CD4-positive, alpha-beta T cell treated with Interleukin-15 for 4 hours (primary cell): ENCODE measurements around the gene PHF13.

Source experiments
- DNase-seq: peaks from one replicate; pipeline ENCODE4 v3.0.0-alpha.2; 2020; ENCODE audit warnings: low spot score

The PHF13 gene

DNA sequence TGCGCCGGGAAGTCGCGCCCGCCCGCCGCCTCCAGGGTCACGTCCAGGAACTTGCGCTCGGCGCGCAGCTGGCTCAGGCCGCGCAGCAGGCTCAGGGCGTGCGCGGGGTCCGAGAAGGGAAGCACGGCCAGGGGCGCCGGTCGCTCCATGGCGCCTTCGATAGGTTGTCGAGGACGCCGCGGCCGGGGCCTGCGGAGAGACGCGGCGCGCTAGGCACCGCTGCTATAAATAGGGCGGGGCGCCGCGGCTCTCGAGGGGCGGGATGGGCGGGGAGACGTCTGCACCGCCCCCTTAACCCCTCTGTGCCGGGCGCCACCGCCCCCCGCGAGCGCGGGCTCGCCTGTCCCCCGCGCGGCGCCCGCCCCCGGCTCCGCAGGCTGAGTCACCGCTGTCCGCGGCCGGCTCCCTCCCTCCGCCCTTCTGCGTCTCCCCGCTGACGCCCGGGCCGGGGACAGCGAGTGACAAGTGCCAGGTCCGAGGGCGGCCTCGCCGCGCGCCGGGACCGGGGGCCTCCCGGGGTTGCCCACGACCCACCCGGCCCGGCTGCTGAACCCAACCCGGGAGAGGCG, 10.8 kb upstream of the PHF13 start, which contains the start of gene KLHL21:
Gene KLHL21, minus strand, starts transcription at position 201 of the 569 bp plus-strand sequence. Its CDS starts 52 bp downstream, at position 149.
- peak; percentile 90 for DNase-seq

DNA sequence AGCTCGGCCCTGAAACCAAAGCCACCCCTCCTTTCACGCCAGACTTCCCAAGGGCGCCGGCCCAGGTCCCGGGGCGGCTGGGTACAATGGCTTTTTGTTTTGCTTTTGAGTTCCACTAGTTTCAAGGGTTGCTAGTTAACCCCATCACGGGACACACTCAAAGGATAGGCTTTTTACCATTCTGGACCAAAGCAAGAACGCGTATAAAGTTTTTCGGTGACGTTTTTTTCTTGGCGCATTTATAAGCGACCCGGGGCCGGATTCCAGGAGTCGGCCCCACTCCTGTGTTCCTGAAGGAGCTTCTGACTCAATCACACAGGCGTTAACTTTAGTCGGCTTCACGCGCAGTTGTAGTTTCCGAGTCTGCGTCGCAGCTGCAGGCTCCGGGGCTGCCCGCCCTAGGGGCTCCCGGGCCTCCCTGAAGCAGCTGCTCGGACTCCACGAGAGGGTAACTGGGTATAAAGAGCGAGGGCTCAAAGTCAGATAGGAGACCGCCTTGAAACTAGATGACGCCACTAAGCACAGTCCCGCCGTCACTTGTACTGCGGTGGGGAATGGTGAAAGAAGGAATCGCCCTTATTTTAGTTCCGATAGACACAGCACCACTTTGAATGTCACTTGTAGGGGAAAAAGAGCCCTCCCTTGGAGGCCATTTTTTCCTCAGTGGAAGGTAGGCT, 10.2 kb upstream of the PHF13 start:
- DNase-seq: peak; percentile 53

DNA sequence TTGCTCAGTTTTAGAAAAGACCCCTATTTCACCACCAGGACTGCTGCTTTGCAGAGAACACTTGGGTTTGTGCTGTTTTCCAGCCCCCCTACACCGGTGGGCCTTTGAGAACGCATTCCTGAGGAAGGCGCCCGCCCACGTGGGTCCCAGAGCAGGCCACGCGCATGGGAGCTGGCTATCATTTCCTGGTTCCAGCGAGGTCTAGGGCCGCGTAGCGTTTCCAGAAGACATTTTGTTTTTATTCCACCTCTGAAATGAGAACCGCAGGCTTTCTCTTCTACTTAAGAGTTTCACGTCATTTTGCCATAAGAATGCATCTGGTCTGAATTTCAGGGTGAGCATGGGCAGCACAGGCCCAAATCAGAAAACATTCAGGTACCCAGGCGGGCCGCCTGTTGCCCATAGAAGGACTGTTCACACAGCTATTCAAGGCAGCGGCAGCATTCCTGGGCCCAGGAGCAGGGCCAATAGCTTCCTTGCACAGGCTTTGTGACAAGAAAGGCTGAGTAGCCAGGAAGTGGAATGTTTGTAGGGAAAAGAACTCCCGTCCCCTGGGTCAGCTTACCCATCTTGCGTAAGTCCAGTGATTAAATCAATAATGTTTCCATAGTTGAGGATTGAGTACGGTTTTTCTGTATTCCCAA, 9.5 kb upstream of the PHF13 start:
- DNase-seq: no peak

DNA sequence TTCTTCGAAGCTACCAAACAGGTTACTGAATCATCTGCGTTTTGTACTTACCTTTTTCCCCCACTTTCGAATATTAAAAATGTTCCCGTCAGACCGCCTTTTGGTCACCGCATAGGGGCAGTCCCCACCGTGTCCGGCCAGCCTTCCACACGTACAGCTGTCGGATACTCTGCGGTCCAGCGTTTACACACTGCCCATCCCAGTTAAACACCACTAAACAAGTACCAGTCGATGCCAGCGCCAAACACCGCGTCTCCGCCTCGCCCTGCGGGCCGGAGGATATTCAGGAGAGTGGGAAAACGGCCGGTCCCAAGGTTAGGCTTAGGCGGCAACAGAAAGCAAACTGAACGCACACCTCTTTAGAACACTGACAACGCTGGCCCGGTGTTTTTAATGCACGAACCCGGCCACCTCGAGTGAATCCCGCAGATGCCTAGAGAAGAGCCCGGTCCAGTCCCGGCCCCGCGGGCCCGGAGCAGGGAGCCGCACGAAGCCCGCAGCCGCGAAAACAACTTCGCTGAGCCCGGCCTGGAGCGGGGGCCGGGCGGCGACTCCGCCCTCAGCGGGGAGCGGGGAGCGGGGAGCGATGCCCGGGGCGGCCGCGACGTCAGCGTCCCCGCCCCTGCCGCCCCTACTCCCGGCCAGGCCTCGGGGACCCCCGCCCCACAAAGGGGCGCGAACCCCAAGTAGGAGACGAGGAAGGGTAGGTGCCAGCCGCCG, 730 bp upstream of the PHF13 start:
- DNase-seq: no peak

DNA sequence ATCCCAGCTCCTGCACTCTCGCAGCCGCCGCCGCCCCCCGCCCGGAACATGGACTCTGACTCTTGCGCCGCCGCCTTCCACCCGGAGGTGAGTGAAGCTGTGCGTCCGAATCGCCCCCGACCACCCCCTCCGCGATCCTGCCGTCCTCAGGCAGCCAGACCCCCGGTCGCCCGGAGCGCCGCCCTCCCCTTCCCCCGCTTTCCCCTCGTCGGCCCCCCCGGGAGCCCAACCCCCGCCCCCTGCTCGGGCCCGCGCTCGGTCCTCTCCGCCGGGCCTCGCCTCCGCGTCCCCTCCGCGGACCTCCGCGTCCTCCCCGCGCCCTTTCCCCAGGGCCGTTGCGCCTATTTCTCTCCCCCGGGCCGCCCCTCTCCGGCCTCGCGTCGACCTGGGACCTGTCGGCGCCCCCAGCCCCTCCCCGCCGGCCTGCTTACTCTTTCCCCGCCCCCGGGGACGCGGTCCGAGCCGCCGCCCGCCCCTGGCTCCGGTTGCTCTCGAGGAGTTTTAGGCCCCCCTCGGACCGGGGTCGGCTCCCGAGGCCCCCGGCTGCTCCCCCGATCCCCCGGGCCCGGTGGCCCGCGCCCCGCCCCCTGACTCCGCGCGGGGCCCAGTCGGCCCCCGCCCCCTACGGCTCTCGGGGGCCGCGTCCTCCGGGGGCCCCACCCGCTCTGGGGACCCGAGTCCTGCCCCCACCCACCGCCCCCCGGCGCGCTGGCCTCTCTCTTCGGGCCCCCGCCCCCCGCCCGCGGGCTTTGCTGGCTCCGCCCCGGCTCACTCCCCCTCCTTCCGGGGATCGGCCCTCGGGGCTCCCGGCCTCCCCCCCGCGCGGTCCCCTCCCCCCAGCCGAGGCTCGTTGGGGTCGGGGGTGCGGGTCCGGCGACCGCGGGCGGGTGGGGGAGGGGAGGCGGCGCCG, 743 bp downstream of the PHF13 start:
- peak; percentile 38 for DNase-seq

DNA sequence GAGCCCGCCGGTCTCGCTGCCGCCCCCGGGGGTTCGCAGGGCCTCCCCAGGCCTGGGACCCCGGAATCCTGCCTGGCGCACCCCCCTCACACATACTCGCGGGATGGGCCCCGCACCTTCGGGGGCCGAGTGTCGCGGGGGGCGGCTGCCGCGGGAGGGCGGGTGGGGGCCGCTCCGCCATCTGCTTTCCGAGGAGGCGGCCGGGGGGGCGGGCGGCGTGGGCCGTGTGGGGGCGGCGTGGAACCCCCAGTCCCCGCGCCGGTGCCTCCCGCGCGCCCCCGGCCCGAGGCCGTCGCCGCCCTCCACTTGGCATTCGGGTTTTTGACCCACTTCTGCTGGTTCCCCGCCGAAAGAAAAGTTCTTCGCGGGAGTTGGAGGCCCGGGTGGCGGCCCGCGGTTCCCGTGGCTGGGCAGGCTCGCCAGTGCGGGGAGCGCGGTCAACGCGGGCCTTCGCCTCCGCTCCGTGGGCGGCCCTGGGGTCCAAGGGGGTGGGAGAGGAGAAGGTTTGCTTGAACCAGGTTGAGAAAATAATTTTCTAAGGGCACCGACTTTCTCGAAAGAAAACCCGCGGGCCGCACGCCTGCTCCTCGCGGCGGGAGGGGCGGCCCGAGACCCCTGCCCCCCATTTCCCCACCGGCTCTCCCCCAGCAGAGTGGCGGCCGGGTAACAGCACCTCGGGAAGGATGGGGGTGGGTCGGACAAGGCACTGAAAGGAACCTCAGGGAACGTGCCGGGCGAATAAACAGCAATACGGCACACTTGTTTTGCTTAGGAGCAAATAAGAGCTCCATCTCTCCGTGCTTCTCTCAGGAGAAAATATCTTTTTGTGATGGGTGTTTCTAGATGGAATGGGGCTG, 1.6 kb downstream of the PHF13 start:
- DNase-seq: no peak

DNA sequence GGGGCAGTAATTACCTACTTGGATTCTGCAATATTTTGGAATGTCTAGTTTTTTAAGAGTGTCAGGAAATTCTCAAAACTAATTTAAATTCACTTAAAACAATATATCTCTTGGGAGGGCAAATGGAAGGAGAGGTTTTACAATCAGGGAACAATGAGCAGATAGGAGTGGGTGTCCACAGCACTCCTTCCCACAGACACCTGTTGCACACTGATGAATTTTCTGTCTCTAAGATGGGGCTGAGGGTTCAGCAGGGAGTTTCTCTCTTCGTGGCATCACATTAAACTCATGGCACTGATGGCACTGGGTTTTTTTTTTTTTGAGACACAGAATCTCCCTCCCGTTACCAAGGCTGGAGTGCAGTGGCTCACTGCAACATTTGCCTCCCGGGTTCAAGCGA, 5.5 kb downstream of the PHF13 start:
- no peak for DNase-seq

DNA sequence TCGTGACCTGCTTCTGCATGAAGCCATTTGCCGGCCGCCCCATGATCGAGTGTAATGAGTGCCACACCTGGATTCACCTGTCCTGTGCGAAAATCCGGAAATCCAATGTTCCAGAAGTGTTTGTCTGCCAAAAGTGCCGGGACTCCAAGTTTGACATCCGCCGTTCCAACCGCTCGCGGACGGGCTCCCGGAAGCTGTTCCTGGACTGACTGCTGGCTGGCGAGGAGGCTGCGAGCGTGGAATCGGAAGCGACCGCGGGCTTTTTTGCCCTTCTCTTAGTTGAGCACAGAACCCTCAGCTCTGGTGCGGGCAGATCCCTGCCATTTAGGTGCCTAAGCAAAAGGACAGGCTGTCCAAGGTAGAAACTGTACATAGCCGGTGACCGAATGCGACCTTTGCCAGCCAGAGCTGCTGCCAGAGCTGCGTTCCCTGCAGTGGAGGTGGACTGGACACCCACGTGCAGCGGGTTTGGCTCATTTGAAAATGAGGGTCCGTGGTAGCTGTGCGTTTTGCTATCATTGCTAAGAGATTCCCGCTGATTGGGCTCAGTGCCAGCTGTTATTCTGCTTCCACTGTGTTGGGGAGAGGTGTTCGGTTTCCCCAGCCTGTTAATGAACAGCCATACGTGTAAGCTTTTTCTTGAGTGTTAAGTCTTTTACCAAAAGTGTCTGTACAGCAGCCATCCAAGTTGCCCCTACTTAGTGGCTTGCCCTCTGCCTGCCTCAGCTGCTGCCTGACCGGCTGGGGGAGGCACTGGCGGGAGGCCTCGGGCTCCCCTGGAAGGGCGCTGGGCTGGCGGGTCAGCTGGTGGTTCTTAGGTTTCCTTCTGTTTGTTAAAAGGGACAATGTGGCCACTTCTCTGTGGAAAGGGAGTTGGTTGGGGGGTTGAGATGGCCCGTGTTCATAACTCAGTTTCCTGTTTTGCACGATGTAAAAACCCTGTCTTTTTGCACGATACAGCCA, 8.2 kb downstream of the PHF13 start:
- no peak for DNase-seq

DNA sequence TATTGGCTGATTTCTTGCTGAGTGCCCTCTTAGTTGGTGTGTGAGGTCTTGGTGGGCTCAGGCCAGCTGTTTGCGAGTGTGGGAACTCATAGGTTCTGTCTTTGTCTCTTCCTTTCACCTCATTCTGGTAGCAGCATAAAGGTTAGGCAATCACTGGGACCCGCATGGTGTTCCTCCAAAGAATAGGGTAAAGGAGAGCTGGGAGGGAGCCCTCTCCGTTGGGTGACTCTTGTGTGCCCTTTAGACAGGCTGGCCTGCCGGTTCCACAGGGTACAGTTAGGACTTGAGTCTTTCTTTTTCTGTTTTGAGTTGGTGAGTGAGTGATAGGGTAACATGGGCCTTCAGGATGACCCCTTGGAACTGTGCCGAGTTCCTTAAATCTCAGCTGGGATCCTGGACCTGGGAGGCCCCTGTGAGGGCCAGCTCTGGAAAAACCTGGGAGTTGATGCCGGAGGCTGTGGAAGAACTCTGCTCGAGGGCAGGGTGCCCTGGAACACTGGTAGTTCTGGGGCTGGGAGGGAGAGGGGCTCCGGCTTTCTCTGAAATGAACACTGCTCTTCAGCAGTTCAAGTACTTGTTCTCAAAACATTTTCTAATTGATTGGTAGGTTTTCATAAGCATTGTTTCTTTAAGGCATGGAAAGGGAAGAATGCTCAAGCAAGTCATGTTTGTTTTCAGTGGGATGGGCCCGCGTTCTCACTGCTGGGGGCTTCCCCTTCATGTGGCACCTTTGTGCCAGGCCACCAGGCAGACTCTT, 9.0 kb downstream of the PHF13 start:
- no peak for DNase-seq

DNA sequence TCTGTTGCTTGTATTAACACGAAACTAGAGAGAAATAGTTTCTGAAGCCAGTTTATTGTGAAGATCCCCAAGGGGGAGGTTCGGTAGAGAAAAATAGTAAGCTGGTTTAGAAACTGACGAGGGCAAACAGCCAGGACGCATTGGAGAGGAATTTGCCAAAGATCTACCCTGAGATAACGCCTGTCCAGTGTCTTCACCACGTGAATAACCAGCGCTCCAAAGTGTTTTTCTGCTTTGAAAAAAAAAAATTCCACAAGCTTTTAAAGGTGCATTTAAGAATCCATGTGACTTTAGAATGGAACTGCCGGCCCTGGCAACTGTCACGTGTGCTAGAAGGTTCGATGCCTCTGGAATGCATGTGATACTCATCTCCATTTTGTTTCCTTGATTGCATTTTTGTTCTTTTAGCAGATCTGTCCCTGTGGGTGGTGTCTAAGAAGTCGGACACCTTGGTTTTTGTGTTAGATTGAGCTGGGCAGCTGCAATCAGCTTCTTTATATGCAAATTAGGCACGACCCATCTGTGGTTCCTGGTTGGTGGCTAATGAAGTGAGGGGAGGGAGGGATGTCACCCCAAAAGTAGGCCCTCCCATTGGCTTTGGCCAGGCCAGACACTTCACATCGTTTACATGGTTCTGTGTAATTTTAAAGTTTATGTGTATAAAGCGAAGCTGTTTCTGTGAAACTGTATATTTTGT, 9.9 kb downstream of the PHF13 start:
- DNase-seq: no peak

DNA sequence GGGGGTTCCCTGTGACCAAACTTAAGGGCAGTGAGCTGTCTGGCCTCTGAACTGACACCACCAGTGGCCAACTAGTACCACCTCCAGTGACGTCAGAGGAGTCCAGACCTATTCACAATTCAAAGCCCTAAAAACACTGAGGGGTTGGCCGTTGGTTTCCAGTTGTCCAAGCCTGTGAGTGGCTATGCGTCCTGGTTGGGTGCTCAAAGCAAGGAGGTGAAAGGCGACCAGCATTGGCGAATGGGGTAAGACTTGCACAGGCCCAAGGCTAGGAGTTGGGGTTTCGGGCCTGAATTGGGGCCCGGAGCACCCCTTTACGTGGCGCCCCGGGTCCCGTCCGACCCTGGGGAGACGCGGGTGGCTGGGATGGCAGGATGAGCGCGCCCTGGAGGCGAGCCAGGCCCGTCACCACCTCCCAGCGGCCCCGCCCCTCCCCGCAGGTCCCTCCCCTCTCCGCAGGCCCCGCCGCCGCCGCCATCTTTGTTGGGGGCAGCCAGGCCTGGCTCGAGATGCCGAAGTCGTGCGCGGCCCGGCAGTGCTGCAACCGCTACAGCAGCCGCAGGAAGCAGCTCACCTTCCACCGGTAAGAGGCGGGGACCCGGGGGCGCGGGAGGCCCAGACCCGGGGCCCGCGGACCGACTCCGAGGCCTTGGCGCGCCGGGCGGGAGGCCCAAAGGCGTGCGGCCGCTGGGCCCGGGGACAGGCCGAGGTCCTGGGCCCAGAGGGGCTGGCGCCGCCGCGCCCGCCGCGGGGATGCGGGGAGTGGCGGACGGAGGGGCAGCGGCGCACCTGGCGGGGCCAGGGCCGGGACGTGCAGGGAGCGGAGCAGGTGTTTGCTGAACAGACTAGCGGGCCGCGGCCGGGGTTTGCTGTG, 11.4 kb downstream of the PHF13 start, which contains the start of gene THAP3:
Gene THAP3, plus strand, starts transcription at position 159 of the 874 bp plus-strand sequence. Its CDS starts 351 bp downstream, at position 510.
- DNase-seq: peak; percentile 90

DNA sequence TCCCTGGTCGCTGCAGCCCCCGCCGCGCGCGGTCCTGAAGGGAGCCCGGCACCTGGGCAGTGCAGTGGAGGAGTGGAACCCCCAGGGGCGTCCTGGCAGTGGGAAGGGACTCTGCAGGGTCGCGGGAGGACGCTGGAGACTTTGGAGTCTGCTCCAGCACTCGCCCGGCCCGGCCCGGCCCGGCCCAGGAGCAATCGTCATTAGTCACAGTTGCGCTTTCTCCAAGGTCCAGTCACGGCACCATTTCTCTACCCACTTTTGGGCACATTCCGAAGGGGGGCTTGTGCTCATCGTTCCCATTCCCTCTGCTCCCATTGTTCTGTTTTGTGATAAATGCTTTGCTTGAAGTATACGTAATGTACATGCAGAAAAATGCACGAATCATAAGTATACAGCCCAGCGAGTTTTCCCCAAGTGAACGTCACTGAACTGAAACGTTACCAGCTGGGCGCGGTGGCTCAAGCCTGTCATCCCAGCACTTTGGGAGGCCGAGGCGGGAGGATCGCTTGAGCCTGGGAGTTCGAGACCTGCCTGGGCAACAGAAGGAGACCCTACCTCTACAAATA, 12.1 kb downstream of the PHF13 start:
- no peak for DNase-seq

DNA sequence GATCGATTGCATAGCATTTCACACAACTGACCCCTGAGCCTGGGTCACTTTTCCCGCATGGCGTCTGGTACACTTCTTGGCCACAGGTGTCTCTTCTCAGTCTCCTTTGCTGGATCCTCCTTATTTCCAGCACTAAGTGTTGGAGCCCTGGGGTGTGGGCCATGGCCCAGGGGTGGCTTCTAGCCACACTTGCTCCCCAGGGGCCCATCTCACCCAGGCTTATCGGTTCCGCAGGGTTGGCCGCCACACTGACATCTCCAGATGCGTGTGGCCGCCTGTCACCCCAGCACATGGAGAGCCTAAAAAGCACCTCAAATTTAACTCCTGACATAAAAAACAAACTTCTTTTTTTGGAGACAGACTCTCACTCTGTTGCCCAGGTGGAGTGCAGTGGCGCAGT, 13.5 kb downstream of the PHF13 start:
- no peak for DNase-seq

DNA sequence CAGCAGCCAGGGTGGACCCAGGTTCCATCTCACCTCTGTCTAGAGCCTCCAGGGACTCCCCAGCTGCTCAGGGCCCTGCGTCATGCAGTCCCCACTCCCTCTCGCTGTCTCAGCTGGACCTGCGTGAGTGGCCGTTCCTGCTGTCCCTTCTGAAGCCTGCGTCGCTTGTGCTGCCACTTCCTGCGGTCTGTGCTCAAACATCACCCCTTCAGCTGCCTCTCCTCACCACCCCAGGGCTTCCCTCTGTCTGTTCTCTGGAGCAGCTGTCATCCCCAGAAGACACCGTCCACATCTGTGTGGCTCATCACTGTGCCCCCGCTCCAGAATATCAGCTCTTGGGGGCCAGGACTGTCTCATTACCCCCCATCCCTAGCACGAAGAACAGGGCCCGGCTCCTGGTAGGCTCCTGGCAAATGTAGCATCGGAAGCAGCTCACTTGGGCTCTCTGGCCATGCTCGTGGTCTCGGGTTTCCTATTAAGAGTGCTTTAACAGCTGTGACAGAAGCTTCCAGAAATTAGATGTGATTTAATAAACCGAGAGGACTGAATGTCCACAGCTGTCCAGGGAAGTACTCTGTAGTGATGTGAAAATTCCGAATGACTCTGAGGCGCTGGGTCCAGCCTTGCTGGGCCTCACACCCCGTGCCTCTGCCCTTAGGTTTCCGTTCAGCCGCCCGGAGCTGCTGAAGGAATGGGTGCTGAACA, 14.5 kb downstream of the PHF13 start:
- no peak for DNase-seq

DNA sequence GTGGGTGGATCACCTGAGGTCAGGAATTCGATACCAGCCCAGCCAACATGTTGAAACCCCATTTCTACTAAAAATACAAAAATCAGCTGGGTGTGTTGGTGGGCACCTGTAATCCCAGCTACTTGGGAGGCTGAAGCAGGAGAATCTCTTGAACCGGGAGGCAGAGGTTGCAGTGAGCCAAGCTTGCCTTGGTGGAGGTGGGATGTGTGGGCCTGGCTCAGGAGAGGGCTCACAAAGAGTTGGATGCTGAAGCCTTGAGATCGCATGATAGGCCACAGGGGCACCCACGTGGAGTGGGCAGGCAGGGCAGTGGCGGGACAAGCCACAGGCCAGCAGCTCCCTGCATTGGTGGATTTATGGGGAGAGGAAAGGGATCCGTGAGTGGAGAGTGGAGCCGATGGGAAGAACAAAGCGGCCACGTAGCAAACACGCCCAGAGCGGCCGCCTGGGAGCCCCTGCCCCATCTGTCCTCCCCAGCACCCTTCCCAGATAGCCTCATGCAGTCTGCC, 15.5 kb downstream of the PHF13 start:
- no peak for DNase-seq

DNA sequence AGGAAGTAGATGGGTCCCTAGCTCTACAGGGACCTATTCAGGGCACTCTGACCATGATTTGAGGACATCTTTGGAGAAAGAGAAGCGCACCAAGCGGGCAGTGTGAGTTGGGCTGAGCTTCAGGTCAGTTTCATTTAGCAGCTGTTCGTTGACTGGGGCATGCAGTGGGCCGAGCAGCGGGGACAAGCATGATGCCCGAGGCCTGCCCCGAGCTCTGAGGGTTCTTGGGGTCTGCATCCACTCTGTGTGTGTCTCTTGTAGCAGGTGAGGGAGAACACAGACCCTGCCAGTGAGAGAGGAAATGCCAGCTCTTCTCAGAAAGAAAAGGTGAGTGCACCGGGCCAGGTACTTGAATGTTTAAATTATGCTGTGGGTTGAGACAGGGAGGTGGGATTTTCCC, 16.5 kb downstream of the PHF13 start:
- DNase-seq: no peak
